ENCODE data around the gene CAMKMT. TPM values are rescaled to one million over a fixed set of nuclear protein-coding genes. Genes with fewer than 3 reads are reported as not detected.

Gene CAMKMT
- total RNA-seq, 1 experiment from 2014 or later: 2.7 TPM

DNA sequence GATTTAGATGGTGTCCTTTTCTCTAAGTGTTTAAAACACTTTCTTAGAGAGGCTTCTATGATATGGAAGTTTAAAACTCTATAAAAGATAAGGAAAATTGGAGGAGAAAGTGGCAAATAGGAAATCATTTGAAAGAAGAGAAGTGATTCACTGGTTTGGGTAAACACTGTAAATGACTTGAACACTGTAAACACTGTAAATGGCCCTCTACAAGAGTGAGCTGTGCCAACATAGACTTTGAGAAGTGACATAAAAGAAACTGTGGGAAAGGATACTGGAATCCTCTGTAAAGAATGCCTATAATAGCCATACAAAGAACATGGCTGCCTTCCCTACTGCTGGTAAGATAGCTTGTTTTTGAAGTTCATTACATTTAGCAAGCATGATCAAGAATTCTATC lies 368.8 kb downstream of the CAMKMT start:
- no TSS peak for BruUV-seq (replicated peaks)
- intact Hi-C loops (cut with micrococcal nuclease): loop anchor here (2.0 kb wide), 1 partner anchor 16 kb away; no protein-coding TSS in a partner anchor
- no peaks in the 10 kb centered on the region for H3F3A ChIP-seq (ENCODE audit: low read length, unreplicated experiment)

GRCh38 chr2:44731505-44731904 lies 369.8 kb downstream of the CAMKMT start:
- intact Hi-C loops (cut with micrococcal nuclease): loop anchor here (2.0 kb wide), 1 partner anchor 15 kb away; no protein-coding TSS in a partner anchor

More for the DNA sequence above, 368.8 kb downstream of the CAMKMT start:
- Histone ChIP-seq H3K4me2 (ENCODE audit: low read length) (peak overlapping the region; percentile 56), H3K27ac (ENCODE audit: low read length) (peak overlapping the region; percentile 42), H3K79me2 (ENCODE audit: low read length) (no peaks in the 10 kb centered on the region), H3K9me2 (replicated peaks; ENCODE audit: low read length) (no peaks in the 10 kb centered on the region), H3K36me3 (ENCODE audit: low read depth, low read length) (no peaks in the 10 kb centered on the region), H4K20me1 (ENCODE audit: low read length) (peaks cover 4% of the 10 kb centered on the region; the same call in 1 of the 2 replicates), H2AFZ (ENCODE audit: low read length) (peak overlapping the region; percentile 31; the same call in 1 of the 2 replicates), H3K4me3 (ENCODE audit: low read length) (no peak overlapping the region), H3K9ac (ENCODE audit: low read length) (no peak overlapping the region), H3K27me3 (ENCODE audit: low read length) (no peaks in the 10 kb centered on the region), H3K4me1 (ENCODE audit: insufficient read depth, low read length) (peaks cover 18% of the 10 kb centered on the region), H3K9me3 (ENCODE audit: low read length) (no peaks in the 10 kb centered on the region)
- DNase-seq (peak; percentile 81), ATAC-seq (peak; percentile 100)
- TF ChIP-seq EZH2phosphoT487 (IDR thresholded peaks at IDR 0.05; ENCODE audit: borderline replicate concordance, low read length): no peak
- no peak for TF ChIP-seq CTCF (conservative IDR thresholded peaks at IDR 0.05; ENCODE audit: low read depth, low read length)
- TF ChIP-seq EZH2 (IDR thresholded peaks at IDR 0.05; ENCODE audit: low read length, unreplicated experiment): no peak
- CTCF ChIA-PET: interaction anchor here (0.6 kb wide), 1 partner anchor 855 kb away, joined by 5 read pairs; no protein-coding TSS in a partner anchor
- POLR2A ChIA-PET (ENCODE audit: unreplicated experiment): no interaction called here

More at GRCh38 chr2:44731505-44731904, 369.8 kb downstream of the CAMKMT start:
- Histone ChIP-seq H3K36me3 (ENCODE audit: low read depth, low read length) (no peaks in the 10 kb centered on the region), H3K4me3 (ENCODE audit: low read length) (no peak overlapping the region), H3K27ac (ENCODE audit: low read length) (no peak overlapping the region), H3K9ac (ENCODE audit: low read length) (no peak overlapping the region), H3K4me1 (ENCODE audit: insufficient read depth, low read length) (peaks cover 18% of the 10 kb centered on the region), H2AFZ (ENCODE audit: low read length) (no peak overlapping the region), H3K9me3 (ENCODE audit: low read length) (no peaks in the 10 kb centered on the region; the same call in 1 of the 2 replicates), H4K20me1 (ENCODE audit: low read length) (peaks cover 4% of the 10 kb centered on the region; the same call in 1 of the 2 replicates), H3K27me3 (ENCODE audit: low read length) (no peaks in the 10 kb centered on the region), H3K9me2 (replicated peaks; ENCODE audit: low read length) (no peaks in the 10 kb centered on the region), H3K4me2 (ENCODE audit: low read length) (no peak overlapping the region), H3K79me2 (ENCODE audit: low read length) (no peaks in the 10 kb centered on the region), H3F3A (ENCODE audit: low read length, unreplicated experiment) (no peaks in the 10 kb centered on the region)
- ChIA-PET CTCF (no interaction called here), POLR2A (ENCODE audit: unreplicated experiment) (no interaction called here)
- BruUV-seq (replicated peaks): no TSS peak
- no peak for TF ChIP-seq CTCF (conservative IDR thresholded peaks at IDR 0.05; ENCODE audit: low read depth, low read length)
- TF ChIP-seq EZH2 (IDR thresholded peaks at IDR 0.05; ENCODE audit: low read length, unreplicated experiment): no peak
- TF ChIP-seq EZH2phosphoT487 (IDR thresholded peaks at IDR 0.05; ENCODE audit: borderline replicate concordance, low read length): no peak
- DNase-seq (no peak), ATAC-seq (no peak)

Data from PC-3 (cell line).